ENCODE data around the gene HOXC9.

The HOXC9 gene

GRCh38 chr12:54003625-54004024, 3.7 kb downstream of the HOXC9 start:
- peaks cover 3 to 11% of the 10 kb centered on the region in 2 donors for H3K4me1 ChIP-seq (ENCODE audit: control insufficient read depth in 2 of 2, insufficient read depth in 2 of 2, low read length in 2 of 2)
- H3K4me3 ChIP-seq (ENCODE audit: low read length in 2 of 2), result no peak overlapping the region
- peaks cover 82 to 88% of the 10 kb centered on the region in 2 donors for H3K27me3 ChIP-seq (ENCODE audit: control insufficient read depth in 2 of 2, insufficient read depth in 2 of 2, low read length in 2 of 2)
- H3K9ac ChIP-seq (ENCODE audit: low read depth in 1 of 2, low read length in 2 of 2), result no peak overlapping the region
- no peak overlapping the region for H3K27ac ChIP-seq (ENCODE audit: low read depth in 2 of 2, low read length in 2 of 2)
- no peaks in the 10 kb centered on the region for H3K9me3 ChIP-seq (ENCODE audit: control insufficient read depth in 2 of 2, low read length in 2 of 2)
- H3K36me3 ChIP-seq (ENCODE audit: control insufficient read depth in 2 of 2, insufficient read depth in 2 of 2, low read length in 2 of 2), result no peaks in the 10 kb centered on the region

GRCh38 chr12:54004063-54004840, 4.3 kb downstream of the HOXC9 start:
- peaks cover 79 to 85% of the 10 kb centered on the region in 2 donors for H3K27me3 ChIP-seq (ENCODE audit: control insufficient read depth in 2 of 2, insufficient read depth in 2 of 2, low read length in 2 of 2)
- no peak overlapping the region for H3K27ac ChIP-seq (ENCODE audit: low read depth in 2 of 2, low read length in 2 of 2)
- H3K9ac ChIP-seq (ENCODE audit: low read depth in 1 of 2, low read length in 2 of 2), result no peak overlapping the region
- peaks cover 3 to 11% of the 10 kb centered on the region in 2 donors for H3K4me1 ChIP-seq (ENCODE audit: control insufficient read depth in 2 of 2, insufficient read depth in 2 of 2, low read length in 2 of 2)
- H3K4me3 ChIP-seq (ENCODE audit: low read length in 2 of 2), result no peak overlapping the region
- H3K9me3 ChIP-seq (ENCODE audit: control insufficient read depth in 2 of 2, low read length in 2 of 2), result no peaks in the 10 kb centered on the region
- H3K36me3 ChIP-seq (ENCODE audit: control insufficient read depth in 2 of 2, insufficient read depth in 2 of 2, low read length in 2 of 2), result no peaks in the 10 kb centered on the region

GRCh38 chr12:54004841-54005530, 5.0 kb downstream of the HOXC9 start:
- peaks cover 3 to 6% of the 10 kb centered on the region in 2 donors for H3K4me1 ChIP-seq (ENCODE audit: control insufficient read depth in 2 of 2, insufficient read depth in 2 of 2, low read length in 2 of 2)
- H3K36me3 ChIP-seq (ENCODE audit: control insufficient read depth in 2 of 2, insufficient read depth in 2 of 2, low read length in 2 of 2), result no peaks in the 10 kb centered on the region
- H3K27me3 ChIP-seq (ENCODE audit: control insufficient read depth in 2 of 2, insufficient read depth in 2 of 2, low read length in 2 of 2), result peaks cover 81 to 86% of the 10 kb centered on the region in 2 donors
- H3K9me3 ChIP-seq (ENCODE audit: control insufficient read depth in 2 of 2, low read length in 2 of 2), result no peaks in the 10 kb centered on the region
- no peak overlapping the region for H3K4me3 ChIP-seq (ENCODE audit: low read length in 2 of 2)
- H3K9ac ChIP-seq (ENCODE audit: low read depth in 1 of 2, low read length in 2 of 2), result no peak overlapping the region
- no peak overlapping the region for H3K27ac ChIP-seq (ENCODE audit: low read depth in 2 of 2, low read length in 2 of 2)

GRCh38 chr12:54005531-54005852, 5.5 kb downstream of the HOXC9 start:
- H3K9me3 ChIP-seq (ENCODE audit: control insufficient read depth in 2 of 2, low read length in 2 of 2), result no peaks in the 10 kb centered on the region
- H3K4me1 ChIP-seq (ENCODE audit: control insufficient read depth in 2 of 2, insufficient read depth in 2 of 2, low read length in 2 of 2), result peaks cover 3 to 4% of the 10 kb centered on the region in 2 donors
- H3K27me3 ChIP-seq (ENCODE audit: control insufficient read depth in 2 of 2, insufficient read depth in 2 of 2, low read length in 2 of 2), result peaks cover 81 to 86% of the 10 kb centered on the region in 2 donors
- no peak overlapping the region for H3K4me3 ChIP-seq (ENCODE audit: low read length in 2 of 2)
- no peak overlapping the region for H3K9ac ChIP-seq (ENCODE audit: low read depth in 1 of 2, low read length in 2 of 2)
- no peaks in the 10 kb centered on the region for H3K36me3 ChIP-seq (ENCODE audit: control insufficient read depth in 2 of 2, insufficient read depth in 2 of 2, low read length in 2 of 2)
- H3K27ac ChIP-seq (ENCODE audit: low read depth in 2 of 2, low read length in 2 of 2), result no peak overlapping the region

- H3K4me1 ChIP-seq (ENCODE audit: control insufficient read depth in 2 of 2, insufficient read depth in 2 of 2, low read length in 2 of 2), result peaks cover 3 to 4% of the 10 kb centered on the region in 2 donors
- peak overlapping the region in 1 of 2 donors; percentile 47 for H3K9ac ChIP-seq (ENCODE audit: low read depth in 1 of 2, low read length in 2 of 2)
- H3K4me3 ChIP-seq (ENCODE audit: low read length in 2 of 2), result peak overlapping the region in 1 of 2 donors; percentile 56
- no peak overlapping the region for H3K27ac ChIP-seq (ENCODE audit: low read depth in 2 of 2, low read length in 2 of 2)
- peaks cover 84 to 86% of the 10 kb centered on the region in 2 donors for H3K27me3 ChIP-seq (ENCODE audit: control insufficient read depth in 2 of 2, insufficient read depth in 2 of 2, low read length in 2 of 2)
- H3K9me3 ChIP-seq (ENCODE audit: control insufficient read depth in 2 of 2, low read length in 2 of 2), result no peaks in the 10 kb centered on the region
- H3K36me3 ChIP-seq (ENCODE audit: control insufficient read depth in 2 of 2, insufficient read depth in 2 of 2, low read length in 2 of 2), result no peaks in the 10 kb centered on the region
Observed at GRCh38 chr12:54005853-54006558, 6.0 kb downstream of the HOXC9 start.

GRCh38 chr12:54006559-54007220, 6.7 kb downstream of the HOXC9 start:
- H3K9me3 ChIP-seq (ENCODE audit: control insufficient read depth in 2 of 2, low read length in 2 of 2), result no peaks in the 10 kb centered on the region
- H3K27ac ChIP-seq (ENCODE audit: low read depth in 2 of 2, low read length in 2 of 2), result no peak overlapping the region
- peak overlapping the region in 1 of 2 donors; percentile 47 for H3K9ac ChIP-seq (ENCODE audit: low read depth in 1 of 2, low read length in 2 of 2)
- H3K4me3 ChIP-seq (ENCODE audit: low read length in 2 of 2), result peak overlapping the region in 1 of 2 donors; percentile 56
- no peaks in the 10 kb centered on the region for H3K36me3 ChIP-seq (ENCODE audit: control insufficient read depth in 2 of 2, insufficient read depth in 2 of 2, low read length in 2 of 2)
- H3K27me3 ChIP-seq (ENCODE audit: control insufficient read depth in 2 of 2, insufficient read depth in 2 of 2, low read length in 2 of 2), result peaks cover 81 to 86% of the 10 kb centered on the region in 2 donors
- peaks cover 4 to 5% of the 10 kb centered on the region in 2 donors for H3K4me1 ChIP-seq (ENCODE audit: control insufficient read depth in 2 of 2, insufficient read depth in 2 of 2, low read length in 2 of 2)

GRCh38 chr12:54007538-54008259, 7.7 kb downstream of the HOXC9 start:
- H3K4me1 ChIP-seq (ENCODE audit: control insufficient read depth in 2 of 2, insufficient read depth in 2 of 2, low read length in 2 of 2), result peaks cover 4 to 5% of the 10 kb centered on the region in 2 donors
- no peak overlapping the region for H3K4me3 ChIP-seq (ENCODE audit: low read length in 2 of 2)
- no peaks in the 10 kb centered on the region for H3K9me3 ChIP-seq (ENCODE audit: control insufficient read depth in 2 of 2, low read length in 2 of 2)
- no peak overlapping the region for H3K27ac ChIP-seq (ENCODE audit: low read depth in 2 of 2, low read length in 2 of 2)
- H3K36me3 ChIP-seq (ENCODE audit: control insufficient read depth in 2 of 2, insufficient read depth in 2 of 2, low read length in 2 of 2), result no peaks in the 10 kb centered on the region
- H3K27me3 ChIP-seq (ENCODE audit: control insufficient read depth in 2 of 2, insufficient read depth in 2 of 2, low read length in 2 of 2), result peaks cover 80 to 82% of the 10 kb centered on the region in 2 donors
- H3K9ac ChIP-seq (ENCODE audit: low read depth in 1 of 2, low read length in 2 of 2), result no peak overlapping the region

- H3K9me3 ChIP-seq (ENCODE audit: control insufficient read depth in 2 of 2, low read length in 2 of 2), result no peaks in the 10 kb centered on the region
- H3K4me3 ChIP-seq (ENCODE audit: low read length in 2 of 2), result no peak overlapping the region
- H3K27ac ChIP-seq (ENCODE audit: low read depth in 2 of 2, low read length in 2 of 2), result no peak overlapping the region
- no peak overlapping the region for H3K9ac ChIP-seq (ENCODE audit: low read depth in 1 of 2, low read length in 2 of 2)
- no peaks in the 10 kb centered on the region for H3K36me3 ChIP-seq (ENCODE audit: control insufficient read depth in 2 of 2, insufficient read depth in 2 of 2, low read length in 2 of 2)
- H3K4me1 ChIP-seq (ENCODE audit: control insufficient read depth in 2 of 2, insufficient read depth in 2 of 2, low read length in 2 of 2), result peaks cover 4 to 5% of the 10 kb centered on the region in 2 donors
- H3K27me3 ChIP-seq (ENCODE audit: control insufficient read depth in 2 of 2, insufficient read depth in 2 of 2, low read length in 2 of 2), result peaks cover 80 to 83% of the 10 kb centered on the region in 2 donors
Observed at GRCh38 chr12:54008260-54008552, 8.2 kb downstream of the HOXC9 start.

GRCh38 chr12:54009171-54010052, 9.5 kb downstream of the HOXC9 start:
- Histone ChIP-seq H3K9me3 (ENCODE audit: control insufficient read depth in 2 of 2, low read length in 2 of 2) (no peaks in the 10 kb centered on the region), H3K9ac (ENCODE audit: low read depth in 1 of 2, low read length in 2 of 2) (no peak overlapping the region), H3K36me3 (ENCODE audit: control insufficient read depth in 2 of 2, insufficient read depth in 2 of 2, low read length in 2 of 2) (no peaks in the 10 kb centered on the region), H3K4me3 (ENCODE audit: low read length in 2 of 2) (no peak overlapping the region), H3K4me1 (ENCODE audit: control insufficient read depth in 2 of 2, insufficient read depth in 2 of 2, low read length in 2 of 2) (peaks cover 4 to 5% of the 10 kb centered on the region in 2 donors), H3K27me3 (ENCODE audit: control insufficient read depth in 2 of 2, insufficient read depth in 2 of 2, low read length in 2 of 2) (peaks cover 81 to 83% of the 10 kb centered on the region in 2 donors), H3K27ac (ENCODE audit: low read depth in 2 of 2, low read length in 2 of 2) (no peak overlapping the region)
